ENCODE measurements around the gene CDV3. TPM values are rescaled to one million over a fixed set of nuclear protein-coding genes. Genes with fewer than 3 reads are reported as not detected.
"Not testable (repeated sequence)": the region's sequence is repeated elsewhere in the genome, so short reads cannot be mapped to it uniquely, and the experiment has no call there.

CDV3 gene
- total RNA-seq, 4 donors from 2014 or later: 45.3 to 146 (median 79.1) TPM

- no peaks in the 10 kb centered on the region for H3K9me3 ChIP-seq
- H3K4me3 ChIP-seq: no peak overlapping the region
- no peaks in the 10 kb centered on the region for H3K36me3 ChIP-seq
- no peak for TF ChIP-seq POLR2A (IDR thresholded peaks at IDR 0.05)
- no peak for TF ChIP-seq CTCF (IDR thresholded peaks at IDR 0.05)
- no peak for DNase-seq
- H3K27me3 ChIP-seq: no peaks in the 10 kb centered on the region
- intact Hi-C loops (cut with DNase I; ENCODE audit: low total_unique reads): no loop called here
- no peaks in the 10 kb centered on the region for H3K4me1 ChIP-seq
- H3K27ac ChIP-seq: no peak overlapping the region
Measured at GRCh38 chr3:133549565-133549964, 23.9 kb upstream of the CDV3 start.

GRCh38 chr3:133551589-133551988 is 21.9 kb upstream of the CDV3 start:
- H3K9me3 ChIP-seq; H3K36me3 ChIP-seq; DNase-seq; H3K27ac ChIP-seq; H3K4me1 ChIP-seq; H3K27me3 ChIP-seq; intact Hi-C loops (cut with DNase I; ENCODE audit: low total_unique reads); H3K4me3 ChIP-seq: not testable (repeated sequence)

- Histone ChIP-seq H3K27ac (no peak overlapping the region), H3K36me3 (no peaks in the 10 kb centered on the region), H3K9me3 (no peaks in the 10 kb centered on the region), H3K4me1 (no peaks in the 10 kb centered on the region), H3K4me3 (no peak overlapping the region), H3K27me3 (no peaks in the 10 kb centered on the region)
- TF ChIP-seq POLR2A (IDR thresholded peaks at IDR 0.05) (no peak), CTCF (IDR thresholded peaks at IDR 0.05) (no peak)
- intact Hi-C loops (cut with DNase I; ENCODE audit: low total_unique reads): no loop called here
- DNase-seq: no peak
Measured at GRCh38 chr3:133561679-133562078, 11.8 kb upstream of the CDV3 start.

GRCh38 chr3:133562376-133562775 is 11.1 kb upstream of the CDV3 start:
- Histone ChIP-seq H3K4me1 (no peaks in the 10 kb centered on the region), H3K27ac (no peak overlapping the region), H3K36me3 (no peaks in the 10 kb centered on the region), H3K4me3 (no peak overlapping the region), H3K27me3 (no peaks in the 10 kb centered on the region), H3K9me3 (no peaks in the 10 kb centered on the region)
- no peak for DNase-seq
- intact Hi-C loops (cut with DNase I; ENCODE audit: low total_unique reads): no loop called here
- TF ChIP-seq POLR2A (IDR thresholded peaks at IDR 0.05) (no peak), CTCF (IDR thresholded peaks at IDR 0.05) (no peak)

- Histone ChIP-seq H3K27me3 (no peaks in the 10 kb centered on the region), H3K36me3 (no peaks in the 10 kb centered on the region), H3K9me3 (no peaks in the 10 kb centered on the region), H3K4me3 (no peak overlapping the region), H3K4me1 (no peaks in the 10 kb centered on the region), H3K27ac (no peak overlapping the region)
- no peak for TF ChIP-seq POLR2A (IDR thresholded peaks at IDR 0.05)
- TF ChIP-seq CTCF (IDR thresholded peaks at IDR 0.05): no peak
- DNase-seq: no peak
- intact Hi-C loops (cut with DNase I; ENCODE audit: low total_unique reads): no loop called here
Measured at GRCh38 chr3:133563186-133563591, 10.3 kb upstream of the CDV3 start.

GRCh38 chr3:133563816-133564215 is 9.7 kb upstream of the CDV3 start:
- H3K27me3 ChIP-seq: no peaks in the 10 kb centered on the region
- no peaks in the 10 kb centered on the region for H3K9me3 ChIP-seq
- DNase-seq: no peak
- intact Hi-C loops (cut with DNase I; ENCODE audit: low total_unique reads): no loop called here
- no peaks in the 10 kb centered on the region for H3K4me1 ChIP-seq
- H3K4me3 ChIP-seq: no peak overlapping the region
- no peaks in the 10 kb centered on the region for H3K36me3 ChIP-seq
- no peak for TF ChIP-seq POLR2A (IDR thresholded peaks at IDR 0.05)
- no peak for TF ChIP-seq CTCF (IDR thresholded peaks at IDR 0.05)
- H3K27ac ChIP-seq: no peak overlapping the region

All from uterus (tissue), 4 donors.